Effector memory CD4-positive, alpha-beta T cell (primary cell): ENCODE measurements around the gene QSER1.

Experiments
- DNase-seq, 3 donors: peaks; one replicate each; pipeline ENCODE4 v3.0.0-alpha.2; 2020
- H3K27ac ChIP-seq: 2 replicates; pipeline ENCODE4 v1.7.0; 2013; ENCODE audit warnings: mild to moderate bottlenecking, low read length, moderate library complexity; ENCODE audit not compliant: insufficient read depth, poor library complexity, severe bottlenecking
- H3K27me3 ChIP-seq: replicated peaks from 2 replicates; pipeline ENCODE4 v1.7.0; 2013; ENCODE audit warnings: mild to moderate bottlenecking, low read length; ENCODE audit not compliant: insufficient read depth, control insufficient read depth, poor library complexity, severe bottlenecking
- H3K36me3 ChIP-seq: 2 replicates; pipeline ENCODE4 v1.7.0; 2013; ENCODE audit warnings: mild to moderate bottlenecking, low read length, moderate library complexity; ENCODE audit not compliant: control insufficient read depth, insufficient read depth
- H3K4me1 ChIP-seq: 2 replicates; pipeline ENCODE4 v1.7.0; 2013; ENCODE audit warnings: low read length, mild to moderate bottlenecking; ENCODE audit not compliant: control insufficient read depth, insufficient read depth, poor library complexity, severe bottlenecking
- H3K4me3 ChIP-seq: 2 replicates; pipeline ENCODE4 v1.7.0; 2013; ENCODE audit warnings: low read length, low read depth, mild to moderate bottlenecking; ENCODE audit not compliant: insufficient read depth, poor library complexity, severe bottlenecking
- H3K9me3 ChIP-seq: 2 replicates; pipeline ENCODE4 v1.7.0; 2013; ENCODE audit warnings: mild to moderate bottlenecking, low read length, moderate library complexity; ENCODE audit not compliant: control insufficient read depth
- total RNA-seq, 3 donors: gene quantifications; one replicate each; lab custom pipeline; 2026; lab: John Stamatoyannopoulos, UW

QSER1 gene
- total RNA-seq: 19.8 to 27.8 (median 20.9) reads per million in 3 donors

DNA sequence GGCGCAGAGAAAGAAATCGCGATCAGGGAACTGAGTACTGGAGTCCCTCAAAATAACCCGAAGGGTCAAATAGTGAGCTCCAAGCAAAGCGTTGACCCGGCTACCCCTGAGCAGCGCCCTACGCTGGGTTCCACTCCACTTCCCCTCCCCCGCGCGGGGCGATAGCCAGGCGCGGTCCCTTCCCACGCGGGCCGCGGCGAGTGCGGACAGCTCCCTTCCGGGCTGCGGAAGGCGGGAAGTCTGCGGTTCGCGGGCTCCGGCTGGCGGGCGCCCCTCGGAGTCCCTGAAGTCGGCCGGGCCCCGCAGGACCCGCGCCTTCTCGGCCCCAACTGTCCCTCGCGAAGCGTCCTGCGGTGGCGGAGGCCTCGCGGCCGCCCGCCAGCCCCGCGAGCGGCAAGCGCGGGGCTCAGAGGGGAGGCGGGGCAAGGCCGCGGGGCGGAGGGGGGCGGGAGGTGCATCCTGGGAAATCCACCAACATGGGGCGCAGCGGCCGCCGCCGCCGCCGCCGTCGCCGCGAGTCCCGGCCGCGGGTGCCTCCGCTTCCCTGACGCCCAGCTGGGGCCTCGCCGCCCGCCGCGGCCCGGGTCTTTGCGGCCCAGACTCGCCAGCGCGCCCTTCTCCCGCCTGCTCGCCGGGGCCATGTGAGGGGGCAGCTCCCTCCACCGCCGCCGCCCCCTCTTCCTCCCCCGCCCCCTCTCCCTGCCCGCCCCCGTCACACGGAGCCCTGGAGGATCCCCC is at the start of gene QSER1:
Gene QSER1 (plus strand): TSS at position 457 of the 738 bp plus-strand sequence. CDS start 315 bp downstream, outside the sequence.
- Histone ChIP-seq H3K4me3 (peak within 1 kb of the TSS; percentile 92), H3K36me3 (no peaks in the 10 kb centered on the region), H3K9me3 (no peaks in the 10 kb centered on the region), H3K27me3 (no peaks in the 10 kb centered on the region), H3K27ac (peak within 1 kb of the TSS; percentile 79), H3K4me1 (peaks cover 13% of the 10 kb centered on the region)
- peak; percentile 39 to 51 (median 50) for DNase-seq

DNA sequence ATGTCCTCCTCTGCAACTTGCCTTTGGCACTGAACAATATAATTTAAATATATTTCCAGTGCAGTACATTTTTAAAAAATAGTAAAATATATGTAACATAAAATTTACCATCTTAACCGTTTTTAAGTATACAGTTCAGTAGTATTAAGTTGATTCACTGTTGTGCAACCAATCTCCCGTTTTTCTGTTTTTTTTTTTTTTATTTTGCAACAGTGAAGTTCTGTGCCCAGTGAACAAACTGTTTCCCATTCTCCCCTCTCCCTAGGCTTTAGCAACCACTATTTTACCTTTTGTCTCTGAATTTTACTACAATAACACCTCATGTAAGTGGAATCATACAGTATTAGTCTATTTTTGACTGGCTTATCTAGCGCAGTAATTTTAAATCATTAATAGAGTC is 49.1 kb upstream of the QSER1 start:
- no peak overlapping the region for H3K27ac ChIP-seq
- H3K36me3 ChIP-seq: no peaks in the 10 kb centered on the region
- no peaks in the 10 kb centered on the region for H3K9me3 ChIP-seq
- DNase-seq: no peak
- H3K27me3 ChIP-seq: no peaks in the 10 kb centered on the region
- H3K4me3 ChIP-seq: no peak overlapping the region
- no peaks in the 10 kb centered on the region for H3K4me1 ChIP-seq

DNA sequence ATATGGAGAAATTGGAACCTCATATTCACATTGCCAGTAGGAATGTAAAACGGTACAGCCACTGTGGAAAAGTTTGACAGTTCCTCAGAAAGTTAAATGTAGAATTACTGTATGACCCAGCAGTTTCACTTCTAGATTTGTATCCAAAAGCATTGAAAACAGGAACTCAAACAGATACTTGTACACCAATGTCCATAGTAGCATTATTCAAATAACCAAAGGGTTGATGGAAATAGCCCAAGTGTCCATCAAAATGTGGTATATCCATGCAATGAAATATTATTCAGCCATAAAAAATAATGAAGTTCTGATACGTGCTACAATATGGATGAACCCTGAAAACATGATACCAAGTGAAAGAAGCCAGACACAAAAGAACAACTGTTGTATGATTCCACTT is 45.1 kb upstream of the QSER1 start:
- H3K27ac ChIP-seq: no peak overlapping the region
- H3K27me3 ChIP-seq: no peaks in the 10 kb centered on the region
- no peaks in the 10 kb centered on the region for H3K36me3 ChIP-seq
- H3K4me3 ChIP-seq: no peak overlapping the region
- H3K9me3 ChIP-seq: no peaks in the 10 kb centered on the region
- DNase-seq: no peak
- no peaks in the 10 kb centered on the region for H3K4me1 ChIP-seq

DNA sequence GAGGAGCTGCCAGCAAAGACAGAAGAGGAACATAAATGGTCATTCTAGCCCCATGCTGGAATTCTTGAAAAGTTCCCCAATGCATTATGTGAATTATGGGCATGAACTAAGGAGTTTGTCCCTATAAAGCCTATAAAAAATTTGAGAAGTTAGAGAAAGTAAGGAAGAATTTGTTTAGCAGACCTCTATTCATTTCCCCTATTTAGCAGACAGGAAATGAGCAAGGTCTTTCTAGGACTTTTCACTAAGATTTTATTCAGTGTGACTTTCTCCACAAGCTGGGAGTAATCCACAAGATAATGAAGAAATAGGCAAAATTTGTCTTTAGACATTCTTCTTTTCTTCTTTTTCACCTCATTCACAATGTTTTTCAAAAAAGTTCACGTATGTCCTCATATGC is 42.9 kb upstream of the QSER1 start:
- Histone ChIP-seq H3K36me3 (no peaks in the 10 kb centered on the region), H3K4me1 (no peaks in the 10 kb centered on the region), H3K4me3 (no peak overlapping the region), H3K27me3 (no peaks in the 10 kb centered on the region), H3K9me3 (no peaks in the 10 kb centered on the region), H3K27ac (no peak overlapping the region)
- DNase-seq: no peak

DNA sequence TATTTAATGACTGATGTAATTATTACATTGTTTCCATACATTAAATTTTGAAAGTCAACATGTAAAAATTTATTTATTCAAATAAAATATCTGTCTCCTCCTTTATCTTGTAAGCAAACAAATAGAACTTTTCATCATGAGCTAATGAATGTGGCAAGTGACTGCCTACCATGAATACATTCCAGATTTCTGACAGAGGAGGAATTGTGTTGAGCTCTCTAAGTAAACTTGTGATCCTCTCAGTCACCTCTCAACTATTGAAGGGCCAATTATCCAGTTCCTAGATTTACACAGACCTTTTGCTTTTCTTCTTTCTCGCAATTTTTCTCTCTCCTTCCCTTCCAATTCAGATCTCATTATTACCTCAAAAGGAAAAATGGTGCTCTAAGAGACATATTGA is 41.4 kb upstream of the QSER1 start:
- no peaks in the 10 kb centered on the region for H3K27me3 ChIP-seq
- H3K36me3 ChIP-seq: no peaks in the 10 kb centered on the region
- no peak overlapping the region for H3K4me3 ChIP-seq
- no peak overlapping the region for H3K27ac ChIP-seq
- H3K9me3 ChIP-seq: no peaks in the 10 kb centered on the region
- H3K4me1 ChIP-seq: no peaks in the 10 kb centered on the region
- no peak for DNase-seq

DNA sequence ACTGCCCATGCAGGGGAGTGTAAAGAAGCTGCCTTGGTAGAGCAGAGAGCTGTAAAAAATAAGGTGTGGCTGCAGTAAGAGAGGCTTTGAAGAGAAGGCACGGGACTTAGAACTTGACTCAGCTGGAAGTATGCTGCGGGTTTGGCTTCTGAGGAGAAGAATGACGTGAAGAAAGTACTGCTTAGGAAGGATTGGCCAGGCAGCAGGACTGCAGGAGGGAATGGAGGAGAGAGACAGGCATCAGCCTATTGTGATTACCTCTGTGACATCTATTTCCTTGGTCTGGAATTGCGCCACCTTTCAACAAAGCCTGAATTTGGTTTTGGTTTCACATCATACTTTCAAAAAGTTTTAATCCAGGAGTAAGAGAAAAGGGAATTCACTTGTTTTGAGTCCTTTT is 40.4 kb upstream of the QSER1 start:
- Histone ChIP-seq H3K27me3 (no peaks in the 10 kb centered on the region), H3K36me3 (no peaks in the 10 kb centered on the region), H3K9me3 (no peaks in the 10 kb centered on the region), H3K4me1 (no peaks in the 10 kb centered on the region), H3K27ac (no peak overlapping the region), H3K4me3 (no peak overlapping the region)
- no peak for DNase-seq

DNA sequence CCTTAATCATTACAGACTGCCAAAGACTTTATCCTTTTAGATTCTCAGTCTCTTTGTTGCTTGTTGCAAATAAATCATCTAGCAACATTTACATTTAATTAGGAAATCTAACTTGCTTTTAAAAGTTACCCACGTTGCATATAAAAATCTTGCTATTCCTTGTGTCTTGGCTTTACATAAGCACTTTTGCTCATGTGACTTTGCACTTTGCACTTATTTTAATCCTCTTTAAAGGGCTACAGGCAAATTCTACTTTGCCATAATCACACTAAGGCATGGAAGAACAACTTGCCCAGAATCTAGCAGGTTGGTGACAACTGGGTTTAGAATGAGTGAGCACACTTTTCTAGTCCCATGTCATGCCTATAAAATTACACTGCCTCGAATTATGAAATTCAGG is 37.0 kb upstream of the QSER1 start:
- no peak for DNase-seq
- Histone ChIP-seq H3K4me1 (no peaks in the 10 kb centered on the region), H3K36me3 (no peaks in the 10 kb centered on the region), H3K4me3 (no peak overlapping the region), H3K9me3 (no peaks in the 10 kb centered on the region), H3K27ac (no peak overlapping the region), H3K27me3 (no peaks in the 10 kb centered on the region)

DNA sequence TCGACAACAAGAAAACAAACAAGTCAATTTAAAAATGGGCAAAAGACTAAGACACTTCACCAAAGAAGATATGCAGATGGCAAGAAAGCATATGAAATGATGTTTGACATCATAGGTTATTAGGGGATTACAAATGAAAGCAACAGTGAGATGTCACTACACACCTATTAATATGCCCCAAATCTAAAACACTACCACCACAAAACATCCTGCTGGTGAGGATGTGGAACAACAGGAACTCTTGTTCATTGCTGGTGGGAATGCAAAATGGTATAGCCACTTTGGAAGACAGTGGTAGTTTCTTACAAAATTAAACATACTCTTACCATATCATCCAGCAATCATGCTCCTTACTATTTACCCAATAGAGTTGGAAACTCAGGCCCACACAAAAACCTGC is 33.9 kb upstream of the QSER1 start:
- Histone ChIP-seq H3K4me3 (no peak overlapping the region), H3K9me3 (no peaks in the 10 kb centered on the region), H3K36me3 (no peaks in the 10 kb centered on the region), H3K4me1 (no peaks in the 10 kb centered on the region), H3K27me3 (no peaks in the 10 kb centered on the region), H3K27ac (no peak overlapping the region)
- no peak for DNase-seq

DNA sequence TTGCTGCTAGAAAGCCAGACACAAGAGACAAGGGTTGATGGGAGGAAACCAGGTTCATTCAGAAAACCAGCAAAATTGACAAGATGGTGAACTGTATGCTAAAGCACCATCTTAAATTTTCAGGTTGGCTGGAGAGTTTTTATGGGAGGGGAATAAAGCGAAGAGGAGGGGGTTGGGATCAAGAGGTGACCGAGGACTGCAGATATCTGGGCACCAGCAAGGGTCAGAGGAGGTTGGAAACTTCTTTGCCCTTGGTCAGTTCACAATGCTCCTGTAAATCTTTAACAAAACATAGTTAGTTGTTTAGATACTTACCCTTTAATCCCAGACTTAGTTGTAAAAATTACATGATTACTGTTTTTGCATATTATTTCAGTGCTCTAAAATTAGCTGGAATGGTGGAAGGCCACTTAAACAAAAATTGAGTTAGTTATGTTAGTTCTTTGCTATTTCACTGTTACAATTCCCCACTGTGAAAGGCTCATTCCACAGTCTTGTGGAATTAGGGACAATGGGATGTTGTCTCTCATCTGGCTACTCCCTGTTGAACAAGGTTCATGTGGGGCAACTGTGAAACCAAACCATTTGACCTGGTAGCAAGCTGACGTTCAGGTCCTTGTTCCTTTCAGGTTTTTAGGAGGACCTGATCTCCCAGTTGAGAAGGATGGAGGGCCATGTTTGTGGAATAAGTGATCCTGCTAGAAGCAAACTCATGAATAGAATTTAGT is 30.6 kb upstream of the QSER1 start:
- Histone ChIP-seq H3K4me3 (no peak overlapping the region), H3K27ac (no peak overlapping the region), H3K36me3 (no peaks in the 10 kb centered on the region), H3K4me1 (no peaks in the 10 kb centered on the region), H3K9me3 (no peaks in the 10 kb centered on the region), H3K27me3 (no peaks in the 10 kb centered on the region)
- no peak for DNase-seq

DNA sequence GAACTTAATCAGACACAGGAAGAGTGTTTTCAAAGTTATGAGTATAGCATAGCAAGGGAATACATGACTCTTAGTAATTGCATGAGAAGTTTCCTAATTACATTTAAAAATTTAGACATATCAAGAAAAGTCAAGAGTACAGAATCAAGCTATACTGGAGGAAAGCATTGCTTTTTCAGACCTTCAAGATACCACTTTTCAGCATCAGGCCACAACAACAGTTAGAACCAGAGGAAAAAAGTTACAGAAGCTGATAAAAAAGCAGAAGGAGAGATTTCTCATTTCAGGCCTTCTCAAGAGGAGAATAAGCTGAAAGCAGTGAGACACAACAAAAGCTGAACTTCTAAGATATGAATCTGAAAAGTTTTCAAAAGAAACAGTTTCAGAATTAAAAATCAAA is 28.1 kb upstream of the QSER1 start:
- Histone ChIP-seq H3K36me3 (no peaks in the 10 kb centered on the region), H3K9me3 (no peaks in the 10 kb centered on the region), H3K27me3 (no peaks in the 10 kb centered on the region), H3K4me1 (no peaks in the 10 kb centered on the region), H3K4me3 (no peak overlapping the region), H3K27ac (no peak overlapping the region)
- no peak for DNase-seq
